PC-9 (cell line): Measurements from ENCODE around the gene IRF4. TPM values are rescaled to one million over a fixed set of nuclear protein-coding genes. Genes with fewer than 3 reads are reported as not detected.

ENCODE experiments used
- BruUV-seq: library from RNA; stranded (reverse); fragments of 400-500 nt; replicated peaks from 2 replicates; lab custom pipeline; 2021; lab: Mats Ljungman, UMichigan
- CTCF ChIA-PET: fragments of 300-600 bp; sonication (Branson Sonifier 250); formaldehyde crosslinking; loops from one replicate; lab custom pipeline; 2022; ENCODE audit warnings: antibody characterized with exemption; lab: Charles Lee
- POLR2A ChIA-PET: fragments of 300-600 bp; sonication (Branson Sonifier 250); formaldehyde crosslinking; loops from one replicate; lab custom pipeline; 2022; ENCODE audit warnings: antibody characterized with exemption; ENCODE audit not compliant: unreplicated experiment; lab: Charles Lee
- DNase-seq, 2 experiments: peaks; one replicate each; pipeline versions ENCODE4 v3.0.0 to v3.0.0-alpha.2; 2015 to 2022; ENCODE audit warnings: mixed read lengths in 1 of 2
- H2AFZ ChIP-seq: fragments of 200-600 bp; sonication (generic); 2 replicates; pipeline ENCODE4 v1.8.1; 2017; ENCODE audit warnings: antibody characterized with exemption
- H3F3A ChIP-seq: fragments of 200-600 bp; sonication (generic); 2 replicates; pipeline ENCODE4 v1.8.1; 2017; ENCODE audit warnings: antibody characterized with exemption, mild to moderate bottlenecking, low read depth; ENCODE audit not compliant: insufficient read depth
- H3K27ac ChIP-seq: fragments of 200-600 bp; sonication (generic); 2 replicates; pipeline ENCODE4 v1.6.1; 2016; ENCODE audit warnings: mixed run types
- H3K27me3 ChIP-seq: fragments of 200-600 bp; sonication (generic); 2 replicates; pipeline ENCODE4 v1.6.1; 2016; ENCODE audit warnings: low read depth, mixed run types; ENCODE audit not compliant: insufficient read depth
- H3K36me3 ChIP-seq: fragments of 200-600 bp; sonication (generic); 2 replicates; pipeline ENCODE4 v1.6.1; 2016; ENCODE audit warnings: low read depth, mixed run types
- H3K4me1 ChIP-seq: fragments of 200-600 bp; sonication (generic); replicated peaks from 2 replicates; pipeline ENCODE4 v1.6.1; 2016; ENCODE audit warnings: mixed run types; ENCODE audit not compliant: insufficient read depth
- H3K4me2 ChIP-seq: fragments of 200-600 bp; sonication (generic); 2 replicates; pipeline ENCODE4 v1.6.1; 2017; ENCODE audit warnings: mixed run types
- H3K4me3 ChIP-seq: fragments of 200-600 bp; sonication (generic); 2 replicates; pipeline ENCODE4 v1.6.1; 2016; ENCODE audit warnings: mixed run types
- H3K79me2 ChIP-seq: fragments of 200-600 bp; sonication (generic); 2 replicates; pipeline ENCODE4 v1.6.1; 2017; ENCODE audit warnings: low read depth, mixed run types
- H3K9me2 ChIP-seq: fragments of 200-600 bp; sonication (generic); 2 replicates; pipeline ENCODE4 v1.8.1; 2017; ENCODE audit warnings: mild to moderate bottlenecking; ENCODE audit not compliant: insufficient read depth
- H3K9me3 ChIP-seq: fragments of 200-600 bp; sonication (generic); 2 replicates; pipeline ENCODE4 v1.8.1; 2016; ENCODE audit warnings: low read depth; ENCODE audit not compliant: insufficient read depth
- H4K20me1 ChIP-seq: fragments of 200-600 bp; sonication (generic); 2 replicates; pipeline ENCODE4 v1.8.1; 2017; ENCODE audit not compliant: insufficient read depth
- CTCF ChIP-seq: fragments of 200-600 bp; sonication (generic); conservative IDR thresholded peaks from 2 replicates; pipeline ENCODE4 v1.6.1; 2017; ENCODE audit warnings: mixed run types, antibody characterized with exemption, mild to moderate bottlenecking, moderate library complexity
- EZH2 ChIP-seq: fragments of 200-600 bp; sonication (generic); IDR thresholded peaks from 2 replicates; pipeline ENCODE4 v1.8.0; 2017; ENCODE audit warnings: antibody characterized with exemption, low read depth
- intact Hi-C: fragments of 100-400 bp; cut with micrococcal nuclease; formaldehyde crosslinking; loops from one replicate; pipeline ENCODE4 v1.10.0; 2022; ENCODE audit not compliant: unreplicated experiment
- total RNA-seq: library from RNA; stranded (reverse); gene quantifications from 2 replicates; pipeline ENCODE4 v1.2.3, GENCODE V29; 2021

IRF4 gene
- total RNA-seq, 1 experiment from 2014 or later, result not detected

DNA sequence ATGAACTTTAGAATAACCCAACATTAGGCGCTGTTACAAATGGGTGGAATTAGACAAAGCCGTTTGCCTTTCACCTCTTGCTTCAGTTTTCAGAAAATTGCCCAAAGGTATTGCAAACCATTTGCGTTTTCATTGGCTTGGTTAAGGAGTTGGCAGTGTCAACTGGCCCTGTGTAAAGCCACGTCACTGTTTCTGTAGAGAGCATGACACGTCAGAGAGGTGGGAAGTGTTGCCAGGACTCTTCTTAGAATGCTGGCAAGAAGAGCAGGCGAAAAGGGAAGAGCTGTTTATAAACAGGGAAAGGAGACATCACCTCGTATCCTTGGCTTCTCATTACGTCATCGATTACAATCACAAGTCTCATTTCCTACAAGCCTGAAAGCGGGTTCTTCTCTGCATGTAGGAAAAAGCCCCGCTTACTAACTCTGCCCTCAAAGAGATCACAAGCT is 4.2 kb upstream of the IRF4 start:
- H3K36me3 ChIP-seq, result no peaks in the 10 kb centered on the region
- H3K9me3 ChIP-seq, result no peaks in the 10 kb centered on the region
- POLR2A ChIA-PET, result no interaction called here
- BruUV-seq, result no TSS peak
- H3F3A ChIP-seq, result no peaks in the 10 kb centered on the region
- intact Hi-C loops, result no loop called here
- H2AFZ ChIP-seq, result no peak overlapping the region
- DNase-seq, result no peak
- H3K79me2 ChIP-seq, result no peaks in the 10 kb centered on the region
- no peak overlapping the region for H3K27ac ChIP-seq
- H3K27me3 ChIP-seq, result peaks cover 44% of the 10 kb centered on the region; the same call in 1 of the 2 replicates
- H3K9me2 ChIP-seq, result no peaks in the 10 kb centered on the region
- CTCF ChIA-PET, result interaction anchor here (0.7 kb wide), 1 partner anchor 1007 kb away, joined by 18 read pairs; no protein-coding TSS in a partner anchor
- no peak overlapping the region for H3K4me2 ChIP-seq
- no peaks in the 10 kb centered on the region for H3K4me1 ChIP-seq
- no peaks in the 10 kb centered on the region for H4K20me1 ChIP-seq
- H3K4me3 ChIP-seq, result no peak overlapping the region
- TF ChIP-seq EZH2, result no peak
- TF ChIP-seq CTCF, result no peak

GRCh38 chr6:388202-388903 is 3.2 kb upstream of the IRF4 start:
- intact Hi-C loops, result no loop called here
- H3K4me3 ChIP-seq, result no peak overlapping the region
- no peaks in the 10 kb centered on the region for H3K9me3 ChIP-seq
- no peaks in the 10 kb centered on the region for H3F3A ChIP-seq
- H3K4me1 ChIP-seq, result no peaks in the 10 kb centered on the region
- no peaks in the 10 kb centered on the region for H3K9me2 ChIP-seq
- H3K27ac ChIP-seq, result no peak overlapping the region
- H3K4me2 ChIP-seq, result no peak overlapping the region
- H3K27me3 ChIP-seq, result peaks cover 43% of the 10 kb centered on the region; the same call in 1 of the 2 replicates
- H4K20me1 ChIP-seq, result no peaks in the 10 kb centered on the region
- ChIA-PET CTCF (no interaction called here), POLR2A (no interaction called here)
- H3K79me2 ChIP-seq, result no peaks in the 10 kb centered on the region
- no TSS peak for BruUV-seq
- TF ChIP-seq CTCF (no peak), EZH2 (no peak)
- DNase-seq, result no peak
- H2AFZ ChIP-seq, result no peak overlapping the region
- H3K36me3 ChIP-seq, result no peaks in the 10 kb centered on the region

DNA sequence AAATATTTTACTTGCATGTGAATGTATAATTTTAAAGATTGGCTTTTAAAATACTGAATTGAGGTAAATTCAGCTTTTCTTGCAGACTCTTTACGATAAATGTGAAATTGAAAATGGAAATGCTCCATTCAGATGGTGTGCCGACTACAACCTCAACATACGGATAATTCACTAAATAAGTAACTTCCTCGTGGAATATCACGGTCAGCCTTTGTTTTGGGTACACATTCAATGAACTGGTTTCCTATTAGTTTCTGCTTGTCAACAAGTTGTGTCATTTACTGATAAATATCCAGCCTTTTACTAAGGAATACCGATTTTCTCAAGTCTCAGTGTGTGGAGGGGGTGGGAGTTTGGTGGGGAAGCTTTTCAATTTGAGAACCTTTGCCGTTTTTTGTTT is 2.4 kb upstream of the IRF4 start:
- H3K79me2 ChIP-seq, result no peaks in the 10 kb centered on the region
- no peak overlapping the region for H3K4me3 ChIP-seq
- H3F3A ChIP-seq, result no peaks in the 10 kb centered on the region
- H4K20me1 ChIP-seq, result no peaks in the 10 kb centered on the region
- H3K36me3 ChIP-seq, result no peaks in the 10 kb centered on the region
- ChIA-PET POLR2A (no interaction called here), CTCF (no interaction called here)
- H3K27me3 ChIP-seq, result peaks cover 43% of the 10 kb centered on the region; the same call in 1 of the 2 replicates
- H3K4me1 ChIP-seq, result no peaks in the 10 kb centered on the region
- no peak overlapping the region for H3K27ac ChIP-seq
- H2AFZ ChIP-seq, result no peak overlapping the region
- H3K9me3 ChIP-seq, result no peaks in the 10 kb centered on the region
- intact Hi-C loops, result no loop called here
- H3K4me2 ChIP-seq, result no peak overlapping the region
- TF ChIP-seq EZH2 (no peak), CTCF (no peak)
- BruUV-seq, result no TSS peak
- H3K9me2 ChIP-seq, result no peaks in the 10 kb centered on the region
- DNase-seq, result no peak
